Measurements from ENCODE around the gene RNF126.
"Not testable (repeated sequence)": the region's sequence is repeated elsewhere in the genome, so short reads cannot be mapped to it uniquely, and the experiment has no call there.

The RNF126 gene

DNA sequence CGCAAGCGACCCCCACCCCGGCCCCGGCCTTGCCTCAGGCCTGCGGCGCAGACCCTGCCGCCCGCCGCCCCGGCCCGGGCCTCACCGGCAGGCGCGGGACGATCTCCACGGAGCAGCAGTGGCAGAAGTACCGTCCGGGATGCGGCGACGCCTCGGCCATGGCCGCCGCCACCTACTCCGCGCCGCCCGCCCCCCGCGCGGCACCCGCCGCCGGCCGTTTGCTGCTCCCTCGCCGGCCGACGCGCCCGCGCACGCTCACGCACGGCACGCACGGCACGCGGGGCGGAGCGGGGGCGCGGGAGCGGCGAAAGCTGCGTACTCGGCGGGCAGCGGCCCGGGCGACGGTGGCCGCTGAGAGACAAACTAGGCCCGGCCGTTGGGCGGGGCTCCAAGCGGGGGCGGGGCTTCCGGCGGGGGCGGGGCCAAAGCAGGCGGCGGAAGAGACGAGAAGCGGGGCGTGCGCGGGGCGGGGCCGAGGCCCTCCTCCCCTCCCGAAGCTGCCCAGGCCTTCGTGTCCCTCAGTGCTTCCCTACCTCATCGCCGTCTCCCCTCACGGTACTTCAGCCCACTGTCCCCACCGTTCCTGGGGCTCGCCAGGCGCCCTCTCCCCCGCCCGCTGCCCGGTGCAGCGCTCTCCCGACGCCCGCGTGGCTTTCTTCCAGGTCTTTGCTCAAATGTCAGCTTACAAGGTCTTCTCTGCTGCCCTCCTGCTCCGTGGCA lies at the start of gene RNF126:
TSS of gene RNF126 (minus strand) at position 253 of the 720 bp plus-strand sequence. CDS start at position 160, 93 bp downstream.
- DNase-seq (ENCODE audit: low read depth in 3 of 3): peak; percentile 94 to 96 (median 95)

DNA sequence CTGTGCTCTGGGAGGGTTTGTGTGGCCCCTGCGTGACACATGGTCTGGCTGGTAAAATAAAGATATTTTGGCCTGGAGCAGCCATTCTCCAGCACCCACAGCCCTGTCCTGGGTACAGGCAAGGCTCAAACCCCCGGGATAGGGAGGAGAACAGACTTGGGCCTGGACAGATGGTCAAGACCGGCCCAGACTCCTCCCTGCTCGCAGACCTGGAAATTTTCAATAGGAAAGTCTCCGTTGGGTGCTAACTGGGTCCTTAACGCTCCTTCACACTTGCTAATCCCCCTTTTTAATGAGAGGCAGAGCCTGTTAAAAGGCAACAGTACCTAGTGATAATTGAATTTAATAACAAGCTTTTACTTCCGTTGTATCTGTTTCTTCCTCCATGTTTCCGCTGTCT lies 48.2 kb upstream of the RNF126 start:
- no peak for DNase-seq (ENCODE audit: low read depth in 3 of 3)

DNA sequence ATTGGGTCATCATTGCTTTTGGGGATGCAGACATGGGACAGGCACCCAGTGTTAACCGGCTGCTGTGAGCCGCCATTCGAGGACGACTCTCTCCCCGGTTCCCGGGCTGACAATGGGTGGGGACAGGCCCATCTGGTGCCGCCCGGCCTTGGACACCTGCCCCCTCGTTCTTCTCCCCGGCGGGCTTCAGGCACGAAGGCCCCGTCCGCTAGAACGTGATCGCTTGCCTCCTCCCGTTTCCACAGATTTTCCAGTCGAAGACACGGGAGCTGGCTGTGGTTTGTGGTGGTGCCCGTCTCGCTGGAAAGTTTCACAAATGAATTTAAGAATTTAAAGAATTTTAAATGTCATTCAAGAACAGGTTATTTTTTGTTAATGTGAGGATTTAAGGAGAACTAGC lies 47.8 kb upstream of the RNF126 start:
- DNase-seq (ENCODE audit: low read depth in 3 of 3): no peak

DNA sequence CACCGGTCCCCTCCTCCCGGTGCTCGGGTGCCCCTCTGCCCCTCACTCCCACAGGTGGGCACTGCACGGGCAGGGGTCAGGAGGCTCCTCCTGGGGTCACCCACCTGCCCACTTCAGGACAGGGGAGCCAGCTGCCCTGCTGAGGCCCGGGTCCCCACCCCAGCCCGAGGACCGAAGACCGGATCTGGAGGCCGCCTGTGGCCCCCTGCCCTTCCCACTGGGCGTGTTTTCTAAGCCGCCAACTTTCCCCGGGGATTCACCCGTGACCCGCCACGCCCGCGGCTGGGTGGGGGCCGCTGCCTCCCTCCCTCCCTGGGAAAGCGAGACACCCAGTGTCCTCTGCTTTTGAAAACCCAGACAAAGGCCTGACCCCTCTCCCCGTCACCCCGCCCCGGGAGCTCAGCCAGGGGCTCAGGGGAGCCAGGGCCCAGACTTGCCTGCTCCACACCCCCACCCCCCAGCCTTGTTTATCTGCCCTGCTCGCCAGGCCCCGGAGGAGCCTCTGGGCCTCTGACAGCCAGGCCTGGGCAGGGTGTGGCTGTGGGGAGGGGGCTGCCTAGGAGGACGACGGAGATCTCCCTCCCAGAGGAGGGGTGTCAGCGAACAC lies 47.1 kb upstream of the RNF126 start:
- no peak for DNase-seq (ENCODE audit: low read depth in 3 of 3)

DNA sequence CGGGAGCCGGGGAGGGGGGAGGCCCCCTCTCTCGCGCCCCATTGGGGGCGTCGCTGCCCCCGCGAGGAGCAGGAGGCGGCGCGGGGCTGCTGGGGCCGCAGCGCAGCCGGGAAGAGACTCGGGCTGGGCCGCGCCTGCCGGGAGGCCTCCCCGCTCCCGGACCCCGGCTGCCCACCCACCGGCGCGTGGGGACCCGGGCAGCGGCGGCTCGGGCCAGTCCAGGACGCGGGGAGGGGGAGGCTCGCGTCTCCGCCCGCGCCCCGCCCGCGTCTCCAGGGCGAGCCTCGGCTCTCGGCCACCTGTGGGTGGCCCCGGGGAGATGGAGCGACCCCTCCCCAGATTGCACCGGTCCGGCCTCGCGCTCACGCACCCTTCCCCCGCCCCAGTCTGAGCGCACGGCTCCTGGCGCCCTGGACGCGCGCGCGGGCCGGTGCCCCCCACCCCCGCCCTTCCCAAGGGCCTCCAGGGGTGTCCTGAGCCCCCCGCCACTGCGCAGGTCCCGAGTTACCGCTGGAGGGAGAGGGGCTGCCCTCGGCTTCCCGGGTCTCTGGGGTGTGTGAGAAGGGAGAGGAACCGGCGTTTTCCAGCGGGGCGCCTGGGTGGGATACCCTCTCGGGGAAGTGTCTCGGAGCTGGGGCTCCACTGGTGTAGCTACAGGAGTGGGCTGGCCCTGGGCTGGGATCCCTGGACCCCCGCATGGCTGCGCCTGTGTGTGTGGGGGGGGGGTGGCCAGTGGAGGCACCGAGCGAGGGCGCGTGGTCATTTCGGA lies 46.4 kb upstream of the RNF126 start:
- DNase-seq (ENCODE audit: low read depth in 3 of 3): no peak

DNA sequence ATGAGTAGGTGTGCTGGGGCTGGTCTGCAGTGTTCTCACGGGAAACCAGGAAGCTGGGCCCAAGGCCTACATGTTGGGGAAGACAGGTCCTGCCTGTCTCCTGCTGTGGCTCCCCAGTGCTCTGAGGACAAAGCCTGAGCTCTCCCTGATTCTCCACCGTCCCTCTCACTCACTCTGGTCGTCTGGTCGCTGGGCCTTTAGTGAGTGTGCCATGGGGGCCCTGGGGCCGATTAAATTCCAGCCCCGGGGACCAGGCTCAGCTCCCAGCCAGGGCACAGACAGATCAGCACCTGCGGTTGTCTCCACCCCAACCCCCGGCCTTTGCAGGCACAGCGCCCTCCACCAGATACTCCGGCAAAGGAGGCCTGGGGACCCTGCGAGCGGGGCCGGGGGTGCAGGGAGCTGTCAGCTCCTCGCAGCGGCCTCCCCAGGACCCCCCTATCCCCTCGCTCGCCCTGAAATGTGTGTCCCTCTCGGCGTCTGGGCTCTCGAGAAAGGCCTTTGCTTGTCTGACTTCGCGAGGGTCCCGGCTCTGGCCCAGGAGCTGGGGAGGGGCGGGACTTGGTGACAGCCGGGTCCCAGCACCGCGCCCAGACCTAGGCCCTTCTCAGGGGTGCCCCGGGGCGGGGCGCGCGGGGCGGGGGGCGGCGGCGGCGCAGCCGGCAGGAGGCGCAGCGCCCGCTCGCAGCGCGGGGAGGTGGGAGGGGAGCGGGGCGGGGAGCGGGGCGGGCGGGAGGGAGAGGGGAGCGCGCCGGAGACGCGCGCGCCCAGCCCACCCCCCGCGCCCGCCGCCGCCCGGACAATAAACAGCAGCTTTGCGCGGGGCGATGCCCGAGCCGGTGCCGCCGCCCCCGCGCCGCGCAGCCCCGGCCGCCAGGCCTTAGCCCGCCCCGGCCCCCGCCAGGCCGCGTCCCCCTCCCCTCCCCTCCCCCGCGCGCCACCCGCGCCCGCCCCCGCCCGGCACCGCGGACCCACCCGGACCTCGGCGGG lies 45.4 kb upstream of the RNF126 start, which contains the start of gene PALM:
TSS of gene PALM (plus strand) at position 782 of the 990 bp plus-strand sequence. CDS start 212 bp downstream, outside the sequence.
- no peak for DNase-seq (ENCODE audit: low read depth in 3 of 3)

DNA sequence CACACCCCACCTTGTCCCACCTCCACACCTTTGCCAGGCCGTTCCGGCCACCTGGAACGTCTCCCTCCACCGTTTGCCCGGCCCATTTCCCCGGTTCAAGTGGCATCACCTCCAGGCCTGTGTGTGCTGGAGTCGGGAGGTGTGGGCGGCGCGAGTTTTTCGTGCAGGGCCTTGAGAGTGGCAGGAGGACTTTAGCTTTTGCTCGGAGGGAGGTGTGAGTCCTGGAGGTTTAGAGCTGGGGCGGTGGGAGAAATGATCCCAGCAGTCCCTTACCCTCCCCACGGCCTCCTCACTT lies 41.4 kb upstream of the RNF126 start:
- DNase-seq (ENCODE audit: low read depth in 3 of 3): no peak

DNA sequence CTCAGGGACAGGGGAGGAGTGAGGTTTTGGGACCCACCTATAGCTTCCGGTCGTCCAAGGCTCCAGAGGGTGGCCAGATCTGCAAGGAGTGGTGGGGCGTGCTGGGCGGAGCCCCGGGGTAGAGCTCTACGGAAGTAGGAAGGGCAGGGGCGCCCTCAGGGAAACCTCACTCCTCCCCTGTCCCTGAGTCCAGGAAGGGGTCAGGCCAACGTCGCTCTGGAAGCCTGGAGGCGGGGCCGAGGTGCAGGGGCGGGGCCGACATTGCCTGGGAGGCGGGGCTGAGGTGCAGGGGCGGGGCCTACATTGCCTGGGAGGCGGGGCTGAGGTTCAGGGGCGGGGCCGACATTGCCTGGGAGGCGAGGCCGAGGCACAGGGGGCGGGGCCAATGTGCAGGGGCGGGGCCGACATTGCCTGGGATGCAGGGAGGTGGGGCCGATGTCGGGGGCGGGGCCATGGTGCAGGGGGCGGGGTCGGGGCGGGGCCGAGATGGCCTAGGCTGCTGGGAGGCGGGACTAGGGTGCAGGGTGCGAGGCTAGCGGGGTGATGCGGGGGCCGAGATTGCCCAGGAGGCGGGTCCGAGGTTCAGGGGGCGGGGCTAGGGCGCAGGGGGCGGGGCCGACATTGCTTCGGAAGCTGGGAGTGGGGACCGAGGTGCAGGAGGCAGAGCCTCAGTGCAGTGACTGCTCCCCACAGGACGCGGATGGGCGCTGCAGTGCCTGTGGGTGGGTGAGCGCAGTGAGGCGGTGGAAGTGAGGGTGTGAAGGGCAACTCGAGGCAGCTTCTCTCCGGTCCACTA lies 40.8 kb upstream of the RNF126 start:
- DNase-seq (ENCODE audit: low read depth in 3 of 3): peak; percentile 19 to 33 (median 22)

DNA sequence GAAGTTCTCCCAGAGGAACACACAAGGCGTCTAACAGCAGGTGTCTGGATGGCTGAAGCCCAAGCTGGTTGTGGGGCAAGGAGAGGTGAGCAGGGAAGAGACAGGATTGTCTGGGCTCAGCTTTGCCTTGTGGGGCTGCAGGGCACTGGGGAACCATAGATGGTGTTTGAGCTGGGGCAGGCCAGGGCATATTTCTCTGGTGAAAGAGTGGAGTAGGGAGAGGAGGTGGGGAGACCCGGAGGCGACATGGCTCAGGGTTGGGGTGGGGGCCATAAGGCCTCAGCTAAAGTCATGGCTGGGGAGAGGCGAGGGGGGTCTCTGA lies 40.3 kb upstream of the RNF126 start:
- DNase-seq (ENCODE audit: low read depth in 3 of 3): no peak

DNA sequence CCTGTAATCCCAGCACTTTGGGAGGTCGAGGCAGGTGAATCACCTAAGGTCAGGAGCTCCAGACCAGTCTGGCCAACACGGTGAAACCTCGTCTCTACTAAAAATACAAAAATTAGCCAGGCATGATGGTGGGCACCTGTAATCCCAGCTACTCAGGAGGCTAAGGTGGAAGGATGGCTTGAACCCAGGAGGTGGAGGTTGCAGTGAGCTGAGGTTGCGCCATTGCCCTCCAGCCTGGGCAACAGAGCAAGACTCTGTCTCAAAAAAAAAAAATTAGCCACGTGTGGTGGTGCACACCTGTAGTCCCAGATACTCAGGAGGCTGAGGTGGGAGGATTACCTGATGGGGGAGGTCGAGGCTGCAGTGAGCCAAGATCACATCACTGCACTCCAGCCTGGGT lies 39.8 kb upstream of the RNF126 start:
- DNase-seq (ENCODE audit: low read depth in 3 of 3): not testable (repeated sequence)

DNA sequence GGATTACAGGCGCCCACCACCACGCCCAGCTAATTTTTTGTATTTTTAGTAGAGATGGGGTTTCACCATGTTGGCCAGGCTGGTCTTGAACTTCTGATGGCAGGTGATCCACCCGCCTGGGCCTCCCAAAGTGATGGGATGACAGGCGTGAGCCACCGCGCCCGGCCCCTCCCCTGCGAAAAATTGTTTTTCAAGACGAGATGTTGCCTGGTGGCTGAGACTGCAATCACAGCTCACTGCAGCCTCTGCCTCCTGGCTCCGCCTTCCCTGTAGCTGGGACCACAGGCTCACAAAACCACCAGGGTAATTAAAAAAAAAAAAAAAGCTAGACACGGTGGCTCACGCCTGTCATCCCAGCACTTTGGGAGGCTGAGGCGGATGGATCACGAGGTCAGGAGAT lies 36.9 kb upstream of the RNF126 start:
- not testable (repeated sequence) for DNase-seq (ENCODE audit: low read depth in 3 of 3)

DNA sequence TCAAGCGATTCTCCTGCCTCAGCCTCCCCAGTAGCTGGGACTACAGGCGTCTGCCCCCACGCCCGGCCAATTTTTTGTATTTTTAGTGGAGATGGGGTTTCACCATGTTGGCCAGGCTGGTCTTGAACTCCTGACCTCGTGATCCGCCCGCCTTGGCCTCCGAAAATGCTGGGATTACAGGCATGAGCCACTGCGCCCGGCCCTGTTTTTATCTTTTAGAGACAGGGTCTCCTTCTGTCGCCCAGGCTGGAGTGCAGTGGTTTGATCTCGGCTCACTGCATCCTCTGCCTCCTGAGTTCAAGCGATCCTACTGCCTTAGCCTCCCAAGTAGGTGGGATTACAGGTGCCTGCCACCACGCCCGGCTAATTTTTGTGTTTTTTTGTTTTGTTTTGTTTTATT lies 35.5 kb upstream of the RNF126 start:
- not testable (repeated sequence) for DNase-seq (ENCODE audit: low read depth in 3 of 3)

DNA sequence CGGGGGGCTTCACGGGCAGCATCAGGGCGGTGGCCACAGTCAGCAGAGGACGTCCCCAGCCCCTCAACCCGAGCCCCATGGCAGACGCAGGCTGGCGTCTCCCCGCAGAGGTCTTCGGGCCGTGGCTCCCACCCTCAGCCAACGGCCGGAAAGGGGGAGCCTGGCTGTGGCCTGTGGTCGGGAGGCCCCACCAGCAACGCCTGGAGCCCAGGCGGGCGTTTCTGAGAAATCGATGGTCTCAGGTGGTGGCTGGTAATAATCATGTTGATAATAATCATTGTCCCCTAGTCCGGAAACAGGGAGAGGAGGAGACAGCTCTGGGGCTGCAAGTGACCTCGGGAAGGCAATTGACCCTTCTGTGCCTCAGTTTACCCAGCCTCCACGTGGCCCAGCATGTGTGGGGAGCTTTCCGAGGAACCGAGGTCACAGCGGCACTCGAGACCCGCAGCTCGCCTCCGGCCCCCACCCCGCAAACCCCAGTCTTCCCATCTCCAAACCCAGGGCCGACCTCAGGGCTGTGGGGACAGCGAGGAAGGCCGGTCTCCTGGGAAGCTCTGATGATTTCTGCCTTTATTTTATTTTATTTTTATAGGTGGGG lies 32.4 kb upstream of the RNF126 start, which contains the start of gene PRSS57:
TSS of gene PRSS57 (minus strand) at position 101 of the 598 bp plus-strand sequence. CDS start at position 79, 22 bp downstream.
- no peak for DNase-seq (ENCODE audit: low read depth in 3 of 3)

DNA sequence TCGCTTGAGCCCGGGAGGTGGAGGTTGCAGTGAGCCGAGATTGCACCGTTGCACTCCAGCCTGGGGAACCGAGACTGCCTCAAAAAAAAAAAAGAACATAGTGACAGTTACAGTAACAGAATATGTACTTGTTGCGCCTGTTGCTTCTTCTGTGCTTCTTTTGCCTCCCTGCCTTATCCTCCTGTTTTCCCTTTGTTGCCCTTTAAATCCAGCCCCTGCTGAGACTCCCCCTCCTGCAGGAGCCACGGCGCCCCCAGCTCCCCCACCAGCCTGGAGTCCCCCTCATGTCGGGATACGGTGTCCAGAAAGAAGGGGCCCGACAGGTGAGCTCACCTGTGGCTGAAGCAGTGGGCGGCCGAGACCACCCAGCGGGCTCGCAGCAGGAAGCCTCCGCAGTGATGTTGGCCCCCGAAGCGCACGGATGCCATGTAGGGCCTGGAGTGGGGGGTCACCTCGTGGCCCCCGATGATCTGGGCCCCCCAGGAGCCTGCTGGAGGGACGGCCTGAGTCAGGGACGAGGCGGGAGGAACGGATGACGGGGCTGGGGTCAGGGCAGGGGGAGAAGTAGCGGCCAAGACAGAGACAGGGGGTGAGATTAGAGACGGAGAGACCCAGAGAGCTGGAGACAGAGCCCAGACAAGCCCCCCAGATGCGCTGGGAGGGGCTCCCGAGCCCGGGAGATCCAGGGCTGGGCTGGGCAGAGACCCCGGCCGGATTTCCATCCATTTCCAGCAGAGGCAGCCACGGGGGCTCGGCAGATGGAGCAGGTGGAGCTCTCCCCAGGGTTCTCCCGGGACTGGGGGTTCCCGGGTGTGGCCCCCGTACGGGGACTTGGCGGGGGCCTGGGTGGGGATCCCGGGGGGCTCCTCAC lies 31.7 kb upstream of the RNF126 start:
- DNase-seq (ENCODE audit: low read depth in 3 of 3): no peak

DNA sequence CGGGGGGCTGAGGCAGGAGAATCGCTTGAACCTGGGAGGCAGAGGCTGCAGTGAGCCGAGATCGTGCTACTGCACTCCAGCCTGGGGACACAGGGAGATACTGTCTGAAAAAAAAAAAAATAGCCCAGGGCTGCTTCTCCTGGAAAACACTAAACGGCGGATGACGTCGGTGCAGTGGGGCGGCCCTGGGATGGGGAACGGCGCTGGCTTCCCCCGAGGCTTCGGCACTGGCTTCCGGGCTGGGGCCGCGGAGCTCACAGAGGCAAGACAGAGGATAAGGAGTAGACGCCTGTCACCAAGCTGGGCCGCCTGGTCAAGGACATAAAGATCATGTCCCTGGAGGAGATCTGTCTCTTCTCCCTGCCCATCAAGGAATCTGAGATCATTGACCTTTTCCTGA lies 27.2 kb upstream of the RNF126 start:
- DNase-seq (ENCODE audit: low read depth in 3 of 3): no peak

DNA sequence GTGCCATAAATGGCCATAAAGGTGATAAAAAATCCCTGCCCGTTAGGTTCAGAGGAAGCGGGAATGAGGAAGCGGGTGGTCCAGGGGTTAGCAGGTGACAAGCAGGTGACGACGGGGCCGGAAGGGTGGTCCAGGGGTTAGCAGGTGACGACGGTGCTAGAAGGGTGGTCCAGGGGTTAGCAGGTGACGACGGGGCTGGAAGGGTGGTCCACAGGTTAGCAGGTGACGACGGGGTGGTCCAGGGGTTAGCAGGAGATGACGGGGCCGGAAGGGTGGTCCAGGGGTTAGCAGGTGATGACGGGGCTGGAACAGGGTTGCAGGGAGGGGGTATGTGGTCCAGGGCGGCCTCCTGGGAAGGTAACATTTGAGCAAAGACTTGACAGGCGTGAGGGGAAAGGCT lies 26.0 kb upstream of the RNF126 start:
- no peak for DNase-seq (ENCODE audit: low read depth in 3 of 3)

DNA sequence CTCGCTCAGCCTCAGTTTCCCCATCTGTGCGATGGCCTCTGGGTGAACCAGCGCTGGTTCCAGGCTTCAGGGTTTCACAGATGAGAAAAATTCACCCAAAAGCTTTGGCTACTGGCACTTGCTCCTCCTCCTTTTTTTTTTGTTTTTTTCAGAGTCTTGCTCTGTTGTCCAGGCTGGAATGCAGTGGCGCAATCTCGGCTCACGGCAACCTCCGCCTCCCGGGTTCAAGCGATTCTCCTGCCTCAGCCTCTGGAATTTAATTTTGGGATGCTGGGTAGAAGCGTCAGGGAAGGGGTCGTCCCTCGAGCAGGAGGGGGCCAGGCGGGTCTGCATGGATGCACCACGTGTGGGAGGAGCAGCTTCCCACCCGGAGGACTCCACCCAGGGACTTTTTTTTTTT lies 25.2 kb upstream of the RNF126 start:
- no peak for DNase-seq (ENCODE audit: low read depth in 3 of 3)

DNA sequence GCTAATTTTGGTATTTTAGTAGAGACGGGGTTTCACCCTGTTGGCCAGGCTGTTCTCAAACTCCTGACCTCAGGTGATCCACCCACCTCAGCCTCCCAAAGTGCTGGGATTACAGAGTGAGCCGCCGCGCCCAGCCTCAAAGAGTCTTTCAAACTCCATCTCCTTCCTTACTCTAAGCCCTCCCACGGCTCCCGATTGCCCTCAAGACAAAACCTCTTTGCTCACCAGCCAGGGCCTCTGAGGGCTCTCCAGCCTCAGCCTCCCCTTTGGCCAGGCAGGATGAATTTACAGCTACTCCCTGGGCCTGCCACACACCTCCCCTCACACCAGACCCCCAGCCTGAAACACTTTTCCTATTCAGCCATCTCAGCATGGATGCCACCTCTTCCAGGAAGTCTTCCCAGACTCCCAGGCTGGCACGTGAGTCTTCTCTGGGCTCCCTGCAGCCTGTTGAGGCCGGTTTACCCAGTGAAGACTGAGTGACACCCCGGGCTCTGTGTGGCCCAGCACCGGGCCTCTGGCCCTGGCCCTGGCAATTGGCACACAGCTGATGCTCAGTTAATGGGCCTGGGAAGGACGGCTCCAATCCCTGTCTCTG lies 24.7 kb upstream of the RNF126 start:
- no peak for DNase-seq (ENCODE audit: low read depth in 3 of 3)

All from stimulated activated CD4-positive, alpha-beta T cell treated with anti-CD3 and anti-CD28 coated beads, TNF-alpha, amount 100 ng/mL, for 4 hours (primary cell).